Left renal cortex interstitium (tissue), 4 donors: ENCODE measurements around the gene PRRC2B. TPM values are rescaled to one million over a fixed set of nuclear protein-coding genes. Genes with fewer than 3 reads are reported as not detected.
"Not testable (repeated sequence)": the region's sequence is repeated elsewhere in the genome, so short reads cannot be mapped to it uniquely, and the experiment has no call there.

Experiments
- DNase-seq, 4 donors: peaks; one replicate each; pipeline ENCODE4 v3.0.0-alpha.2; 2013; ENCODE audit warnings: low read depth in 4 of 4, low spot score in 2 of 4, missing footprints in 1 of 4
- polyA plus RNA-seq, 4 donors: library from polyadenylated mRNA; unstranded; fragments of 120-200 nt; gene quantifications; one replicate each; pipeline ENCODE4 v1.2.1, GENCODE V29; 2013; ENCODE audit not compliant: insufficient read length in 4 of 4

The PRRC2B gene
- polyA plus RNA-seq: 100 to 1,000 TPM; 152 to 226 (median 184) TPM

GRCh38 chr9:131393622-131394463 lies at the start of gene PRRC2B:
PRRC2B (plus strand) TSS chr9:131394086; CDS start chr9:131430145, 36,059 bp downstream.
- DNase-seq: peak in 1 of 4 donors; percentile 82

GRCh38 chr9:131344931-131345535 lies 48.9 kb upstream of the PRRC2B start:
- DNase-seq: not testable (repeated sequence)

GRCh38 chr9:131346559-131346958 lies 47.3 kb upstream of the PRRC2B start:
- DNase-seq: no peak

GRCh38 chr9:131347376-131348020 lies 46.4 kb upstream of the PRRC2B start:
- DNase-seq: no peak

- no peak for DNase-seq
Measured at GRCh38 chr9:131348631-131349521, 45.0 kb upstream of the PRRC2B start.

GRCh38 chr9:131349522-131349880 lies 44.4 kb upstream of the PRRC2B start:
- DNase-seq: no peak

- peak in 2 of 4 donors; percentile 50 to 77 for DNase-seq
Measured at GRCh38 chr9:131349881-131350563, 43.9 kb upstream of the PRRC2B start.

- DNase-seq: not testable (repeated sequence)
Measured at GRCh38 chr9:131356479-131356878, 37.4 kb upstream of the PRRC2B start.

GRCh38 chr9:131358556-131358955 lies 35.3 kb upstream of the PRRC2B start:
- DNase-seq: no peak

GRCh38 chr9:131361202-131361833 lies 32.6 kb upstream of the PRRC2B start:
- DNase-seq: no peak

- DNase-seq: no peak
Measured at GRCh38 chr9:131365546-131365945, 28.3 kb upstream of the PRRC2B start.

- peak in 1 of 4 donors; percentile 15 for DNase-seq
Measured at GRCh38 chr9:131366761-131367401, 27.0 kb upstream of the PRRC2B start.

- no peak for DNase-seq
Measured at GRCh38 chr9:131367450-131367849, 26.4 kb upstream of the PRRC2B start.

GRCh38 chr9:131370638-131371037 lies 23.2 kb upstream of the PRRC2B start:
- no peak for DNase-seq

GRCh38 chr9:131372599-131372973 lies 21.3 kb upstream of the PRRC2B start:
- DNase-seq: not testable (repeated sequence)

- not testable (repeated sequence) for DNase-seq
Measured at GRCh38 chr9:131374638-131375037, 19.2 kb upstream of the PRRC2B start.

GRCh38 chr9:131379056-131379455 lies 14.8 kb upstream of the PRRC2B start:
- no peak for DNase-seq

GRCh38 chr9:131382850-131383729 lies 10.8 kb upstream of the PRRC2B start:
- DNase-seq: peak in 1 of 4 donors; percentile 79
